Daoy (cell line): ENCODE measurements around the gene SH3RF3. TPM values are rescaled to one million over a fixed set of nuclear protein-coding genes. Genes with fewer than 3 reads are reported as not detected.

Source experiments
- DNase-seq: peaks from one replicate; pipeline ENCODE4 v3.0.0-alpha.2; 2015; ENCODE audit warnings: low read depth
- total RNA-seq: library from RNA; depleted of rRNA; stranded (reverse); fragments of >200 nt; shearing (Covaris generic); gene quantifications from 2 replicates; pipeline ENCODE4 v1.2.3, GENCODE V29; 2014

SH3RF3 gene
- total RNA-seq, 1 experiment from 2014 or later, result 3.0 TPM

DNA sequence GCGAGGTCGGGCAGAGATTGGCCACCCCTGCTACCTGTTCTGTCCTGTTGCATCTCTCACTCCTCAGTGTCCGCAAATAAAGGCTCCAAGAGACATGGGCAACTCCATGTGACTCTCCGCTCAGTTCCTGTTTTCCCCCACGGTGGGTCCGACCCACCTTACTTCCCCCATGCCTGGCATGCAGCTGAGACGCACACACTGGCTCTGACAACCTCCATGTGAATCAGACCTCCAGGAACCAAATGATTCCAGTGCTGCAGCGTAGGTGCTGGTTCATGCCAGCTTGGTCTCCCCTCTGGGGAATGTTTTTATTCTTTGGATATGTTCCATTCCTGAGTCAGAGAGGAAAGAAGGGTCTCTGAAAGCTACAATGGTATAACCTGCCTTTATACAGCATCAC, 221.5 kb downstream of the SH3RF3 start:
- peak; percentile 46 for DNase-seq

GRCh38 chr2:109351164-109351756, 222.3 kb downstream of the SH3RF3 start:
- peak; percentile 91 for DNase-seq

GRCh38 chr2:109352056-109352897, 223.3 kb downstream of the SH3RF3 start:
- no peak for DNase-seq

GRCh38 chr2:109352898-109353689, 224.1 kb downstream of the SH3RF3 start:
- no peak for DNase-seq

DNA sequence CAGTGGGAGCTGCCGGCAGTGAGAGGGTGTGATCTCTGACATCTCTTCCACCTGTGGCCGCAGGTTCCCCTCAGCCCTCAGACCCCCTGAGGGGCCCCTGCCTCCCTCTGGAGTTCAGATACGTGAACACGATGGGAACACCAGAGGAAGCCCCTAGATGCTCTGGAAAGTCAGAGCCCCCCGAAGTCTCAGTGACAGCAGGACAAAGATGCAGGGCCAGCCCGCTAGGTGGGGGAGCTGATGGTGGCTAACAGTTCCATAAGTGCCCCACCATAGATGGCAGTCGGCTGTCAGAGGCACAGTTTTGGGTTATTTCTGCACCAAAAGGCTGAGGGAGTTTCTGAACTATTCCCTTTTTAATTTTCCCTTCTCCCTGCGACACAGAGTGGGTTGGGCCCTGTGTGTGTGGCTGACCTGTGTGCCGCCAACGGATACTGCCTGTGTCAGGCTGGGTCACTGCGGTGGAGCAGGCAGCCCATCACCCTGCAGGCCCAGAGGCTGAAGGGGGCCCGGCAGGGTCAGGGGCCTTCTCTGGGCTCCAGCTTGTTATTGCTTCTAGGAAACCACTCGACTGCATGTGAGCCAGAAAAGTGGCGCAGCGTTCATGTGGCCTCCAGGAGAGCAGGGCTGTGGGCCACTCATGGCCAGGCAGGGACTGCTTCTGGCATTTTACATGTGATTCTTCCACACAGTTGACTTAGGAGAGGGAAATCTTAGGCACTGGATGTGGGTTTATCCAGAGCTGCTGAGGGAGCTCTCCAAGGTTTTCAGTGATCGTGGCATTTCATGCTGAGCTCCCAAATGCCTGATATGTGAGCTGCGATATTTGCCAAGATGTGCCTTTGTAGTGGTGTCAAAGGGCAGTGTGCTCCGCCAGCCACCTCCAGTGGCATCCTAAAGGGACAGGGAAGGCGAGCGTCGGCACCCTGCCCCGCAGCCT, 225.1 kb downstream of the SH3RF3 start:
- no peak for DNase-seq

DNA sequence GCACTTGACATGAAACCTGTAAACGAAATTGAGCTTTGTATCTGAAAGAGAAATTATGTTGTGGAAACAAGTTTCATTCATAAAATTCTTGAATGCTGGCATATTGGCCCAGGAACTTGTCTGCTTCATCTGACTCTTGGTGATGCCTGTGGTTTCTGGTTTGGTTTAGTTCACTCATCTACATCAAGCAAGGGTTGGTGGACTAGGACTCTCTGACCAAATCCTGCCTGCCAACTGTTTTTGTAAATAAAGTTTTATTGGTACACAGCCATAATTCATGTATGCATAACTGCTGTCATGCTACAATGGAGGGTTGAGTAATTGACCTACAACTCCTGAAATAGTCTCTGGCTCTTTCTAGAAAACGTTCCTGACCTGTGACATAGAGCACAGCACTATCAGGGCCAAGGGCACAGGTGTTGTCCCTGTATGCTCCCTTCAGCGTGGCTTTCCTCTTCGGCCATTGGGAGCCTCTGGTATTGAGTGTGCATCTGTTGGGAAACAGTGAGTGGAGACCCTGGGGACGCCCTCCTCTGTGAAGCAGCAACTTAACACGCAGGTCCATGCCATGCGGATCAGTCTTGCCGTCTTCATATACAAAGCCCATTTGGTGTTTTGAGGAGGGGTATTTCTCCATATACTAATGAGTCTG, 226.3 kb downstream of the SH3RF3 start:
- no peak for DNase-seq

DNA sequence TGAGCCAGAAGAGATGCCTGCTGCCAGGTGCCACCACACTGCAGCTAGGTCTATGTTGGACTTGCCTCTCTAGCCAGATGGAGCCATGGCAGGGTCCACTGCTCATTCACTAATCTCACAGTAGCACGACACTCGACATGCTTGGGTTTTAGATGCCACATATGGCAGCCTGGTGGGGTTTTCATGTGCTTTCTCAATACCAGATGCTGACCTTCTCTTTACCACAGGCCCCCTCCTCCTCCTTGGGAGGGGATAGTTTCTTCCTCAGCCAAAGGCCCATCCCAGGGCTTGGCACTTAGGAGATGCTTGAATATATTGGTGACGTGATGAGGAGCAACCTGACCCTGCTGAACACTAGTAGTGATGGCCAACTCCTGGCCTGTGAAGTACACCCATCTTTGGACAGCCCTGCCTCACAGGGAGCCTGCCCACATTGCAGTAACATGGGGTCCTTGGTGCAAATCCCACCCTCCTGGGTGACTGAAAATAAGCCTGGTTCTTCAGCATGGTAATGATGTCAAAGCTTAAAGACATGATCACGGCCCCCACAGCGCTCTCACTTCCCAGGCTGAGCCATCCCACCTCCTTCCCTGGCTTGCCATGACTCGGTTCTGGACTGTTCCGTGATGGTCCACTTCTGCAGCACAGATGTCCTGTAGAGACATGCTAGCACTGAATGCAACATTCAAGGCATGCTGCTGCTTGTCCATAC, 227.5 kb downstream of the SH3RF3 start:
- DNase-seq, result no peak

- no peak for DNase-seq
Measured at GRCh38 chr2:109364217-109364616, 235.2 kb downstream of the SH3RF3 start.

DNA sequence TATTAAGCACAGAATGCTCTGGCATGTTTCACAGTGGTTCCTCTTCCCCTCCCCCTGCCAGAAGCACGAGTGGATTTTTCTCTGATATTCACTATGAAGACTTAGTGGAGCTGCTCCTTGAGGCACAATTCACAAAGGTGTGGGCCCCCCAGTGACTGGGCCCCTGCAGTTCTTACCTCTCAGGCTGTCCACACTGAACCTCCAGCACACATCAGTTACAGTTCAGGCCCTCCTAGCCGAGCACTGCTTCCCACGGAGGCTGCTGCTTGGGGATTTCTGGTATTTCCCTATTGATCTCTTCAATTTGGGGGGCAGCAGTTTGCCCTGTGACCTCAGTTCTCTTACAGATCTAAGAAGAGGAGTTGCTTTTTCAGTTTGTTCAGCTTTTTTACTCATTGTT, 236.1 kb downstream of the SH3RF3 start:
- DNase-seq, result no peak

GRCh38 chr2:109367683-109368082, 238.7 kb downstream of the SH3RF3 start:
- no peak for DNase-seq

- peak; percentile 42 for DNase-seq
Measured at GRCh38 chr2:109368798-109369197, 239.8 kb downstream of the SH3RF3 start.

- DNase-seq, result no peak
Measured at GRCh38 chr2:109369671-109370191, 240.7 kb downstream of the SH3RF3 start.

DNA sequence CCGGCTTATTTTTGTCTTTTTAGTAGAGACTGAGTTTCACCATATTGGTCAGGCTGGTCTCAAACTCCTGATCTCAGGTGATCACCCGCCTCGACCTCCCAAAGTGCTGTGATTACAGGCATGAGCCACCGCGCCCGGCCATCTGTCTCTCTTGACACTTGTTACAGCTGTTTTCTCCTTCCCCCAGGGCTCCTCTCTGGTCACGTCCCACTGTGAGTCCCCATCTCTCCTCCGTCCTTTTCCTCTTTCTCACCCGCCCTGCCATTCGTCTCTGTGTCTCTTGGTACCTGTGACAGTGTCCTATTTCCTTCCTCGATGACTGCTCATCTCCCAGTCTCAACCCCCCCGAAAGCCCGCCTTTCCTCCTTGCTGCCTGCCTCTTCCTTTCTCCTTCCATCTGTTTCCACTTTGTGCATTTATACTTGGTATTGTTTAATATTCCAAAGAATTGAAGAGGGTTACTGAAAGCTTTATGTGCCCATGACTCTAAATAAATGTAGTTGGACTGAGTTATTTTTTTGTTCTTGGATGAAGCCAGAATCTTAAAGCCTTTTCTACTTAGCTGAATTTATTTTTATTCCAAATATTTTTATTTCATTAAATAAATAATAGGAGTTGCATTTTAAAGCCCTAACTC, 241.5 kb downstream of the SH3RF3 start:
- no peak for DNase-seq

- DNase-seq, result no peak
Measured at GRCh38 chr2:109371481-109372170, 242.6 kb downstream of the SH3RF3 start.

DNA sequence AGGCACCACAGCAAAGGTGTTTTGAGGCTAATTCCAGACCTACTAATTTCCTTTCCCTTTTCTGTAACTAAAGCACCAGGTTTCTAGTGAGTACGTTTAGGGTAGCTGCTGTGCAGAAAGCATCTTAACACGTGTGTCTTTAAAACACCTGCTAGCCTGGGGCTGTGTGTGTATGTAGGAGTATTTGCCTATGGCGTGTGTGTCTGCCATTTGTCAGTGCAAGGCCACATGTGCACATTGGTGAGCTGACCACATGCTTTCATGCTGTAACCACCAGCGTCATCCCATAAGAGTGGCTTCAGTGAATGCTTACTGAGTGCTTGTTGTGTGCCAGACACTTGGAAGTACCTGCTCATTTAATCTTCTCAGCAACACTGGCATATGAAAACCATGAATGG, 243.2 kb downstream of the SH3RF3 start:
- no peak for DNase-seq

- DNase-seq, result no peak
Measured at GRCh38 chr2:109372614-109373013, 243.6 kb downstream of the SH3RF3 start.

DNA sequence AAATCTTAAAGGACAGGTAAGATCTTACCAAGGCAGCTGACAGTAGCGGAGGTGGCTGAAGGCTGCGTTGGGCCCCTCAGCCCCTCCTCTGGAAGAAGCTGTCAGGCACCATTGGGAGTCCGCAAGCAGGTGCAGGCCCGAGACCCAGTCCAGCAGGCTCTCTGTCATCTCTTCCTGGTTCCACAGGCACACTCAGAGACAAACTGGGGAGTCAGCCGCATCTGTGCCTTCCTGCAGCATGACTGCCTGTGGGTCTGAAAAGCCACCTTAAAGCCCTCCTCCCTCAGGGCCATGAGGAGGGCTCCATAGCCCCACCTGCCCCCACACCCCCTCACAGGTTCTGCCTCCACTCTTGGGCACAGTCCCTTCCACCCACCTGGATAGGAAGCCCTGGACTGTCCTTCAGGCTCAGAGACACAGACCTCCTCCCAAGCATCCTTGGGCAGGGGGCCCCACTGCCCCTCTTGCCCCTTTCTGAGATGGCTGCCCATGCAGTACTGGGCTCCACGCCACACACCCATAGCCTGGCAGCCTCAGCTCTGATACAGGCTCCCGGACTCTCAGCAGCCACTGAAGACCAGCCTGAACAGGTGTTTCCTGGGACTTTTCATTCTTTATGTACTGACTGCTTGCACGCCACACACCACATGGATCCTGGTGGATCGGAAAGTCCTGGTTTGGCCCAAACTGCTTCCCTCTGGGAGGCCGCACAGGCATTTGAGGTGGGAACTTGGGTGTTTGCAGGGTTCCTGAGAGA, 245.0 kb downstream of the SH3RF3 start:
- no peak for DNase-seq

DNA sequence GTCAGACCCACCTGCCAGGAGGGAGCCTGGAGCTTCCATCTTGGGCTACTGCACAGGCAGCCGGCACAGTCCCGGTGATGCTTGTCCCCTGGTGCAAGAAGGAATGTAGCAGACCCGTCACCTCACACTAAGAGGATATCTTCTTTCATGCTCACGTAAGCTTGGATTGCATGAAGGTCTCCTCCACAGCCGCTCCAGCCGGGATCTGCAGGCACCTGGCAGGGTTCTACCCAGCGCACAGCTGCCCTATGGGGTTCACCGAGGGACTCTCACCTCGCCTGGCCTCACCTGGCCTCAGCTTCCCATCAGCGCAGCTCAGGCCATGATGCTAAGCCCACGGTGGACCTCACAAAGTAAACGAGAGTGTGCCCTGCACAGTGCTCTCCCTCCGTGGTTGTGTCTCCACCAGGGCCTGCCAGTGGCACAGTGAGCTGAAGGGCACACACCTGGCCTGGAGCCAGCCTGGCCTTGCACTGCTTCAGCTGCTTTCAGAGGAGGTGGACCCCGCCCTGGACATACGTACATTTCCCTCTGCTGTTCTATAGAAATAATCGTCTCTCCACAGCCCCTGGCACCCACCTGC, 245.6 kb downstream of the SH3RF3 start:
- DNase-seq, result no peak
